Measurements from ENCODE around the gene SEZ6L2. TPM values are rescaled to one million over a fixed set of nuclear protein-coding genes. Genes with fewer than 3 reads are reported as not detected.

SEZ6L2 gene
- total RNA-seq, 1 donor from 2014 or later = 15.7 TPM

DNA sequence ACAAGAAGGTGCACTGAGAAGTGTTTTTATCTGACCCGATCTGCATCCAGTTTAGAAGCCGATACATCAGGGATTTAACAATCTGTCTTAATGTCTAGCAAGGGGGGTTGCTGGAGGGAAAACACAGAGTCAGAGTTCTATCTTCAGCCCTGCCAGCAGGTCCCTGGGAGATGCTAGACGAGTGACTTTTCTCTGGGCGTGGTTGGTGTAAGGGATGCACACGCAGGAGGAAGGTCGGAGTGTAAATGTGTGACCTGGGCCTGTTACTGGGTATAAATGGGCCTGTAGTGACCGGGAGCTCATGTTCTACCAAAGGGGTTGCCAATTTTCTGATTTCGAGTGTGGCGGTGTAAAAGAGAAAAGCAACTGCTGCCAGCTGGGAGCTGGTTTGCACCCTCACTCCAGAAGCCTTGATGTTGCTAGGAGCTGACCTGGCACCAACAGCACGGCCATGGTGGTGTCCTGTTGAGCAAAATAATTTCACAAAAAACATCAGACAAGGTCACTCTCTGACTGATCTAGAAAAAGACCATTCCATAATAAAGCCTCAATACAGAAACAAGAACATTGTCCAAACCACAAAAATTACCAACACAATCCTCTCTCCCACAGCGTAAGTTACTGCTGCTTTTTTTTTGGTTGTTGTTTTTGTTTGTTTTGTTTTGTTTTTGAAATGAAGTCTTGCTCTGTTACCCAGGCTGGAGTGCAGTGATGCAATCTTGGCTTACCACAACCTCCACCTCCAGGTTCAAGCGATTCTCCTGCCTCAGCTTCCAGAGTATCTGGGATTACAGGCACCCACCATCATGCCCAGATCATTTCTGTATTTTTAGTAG, 27.9 kb upstream of the SEZ6L2 start:
- no peak for TF ChIP-seq POLR2A (IDR thresholded peaks at IDR 0.05)
- no peak for TF ChIP-seq POLR2AphosphoS5 (IDR thresholded peaks at IDR 0.05; ENCODE audit: insufficient read depth in 1 of 2, low read depth in 1 of 2)
- TF ChIP-seq, protein P1, sequence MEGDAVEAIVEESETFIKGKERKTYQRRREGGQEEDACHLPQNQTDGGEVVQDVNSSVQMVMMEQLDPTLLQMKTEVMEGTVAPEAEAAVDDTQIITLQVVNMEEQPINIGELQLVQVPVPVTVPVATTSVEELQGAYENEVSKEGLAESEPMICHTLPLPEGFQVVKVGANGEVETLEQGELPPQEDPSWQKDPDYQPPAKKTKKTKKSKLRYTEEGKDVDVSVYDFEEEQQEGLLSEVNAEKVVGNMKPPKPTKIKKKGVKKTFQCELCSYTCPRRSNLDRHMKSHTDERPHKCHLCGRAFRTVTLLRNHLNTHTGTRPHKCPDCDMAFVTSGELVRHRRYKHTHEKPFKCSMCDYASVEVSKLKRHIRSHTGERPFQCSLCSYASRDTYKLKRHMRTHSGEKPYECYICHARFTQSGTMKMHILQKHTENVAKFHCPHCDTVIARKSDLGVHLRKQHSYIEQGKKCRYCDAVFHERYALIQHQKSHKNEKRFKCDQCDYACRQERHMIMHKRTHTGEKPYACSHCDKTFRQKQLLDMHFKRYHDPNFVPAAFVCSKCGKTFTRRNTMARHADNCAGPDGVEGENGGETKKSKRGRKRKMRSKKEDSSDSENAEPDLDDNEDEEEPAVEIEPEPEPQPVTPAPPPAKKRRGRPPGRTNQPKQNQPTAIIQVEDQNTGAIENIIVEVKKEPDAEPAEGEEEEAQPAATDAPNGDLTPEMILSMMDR (IDR thresholded peaks at IDR 0.05) = no peak
- Histone ChIP-seq H3K4me3 (peak overlapping the region; percentile 84 to 88), H3K36me3 (peaks cover 0 to 8% of the 10 kb centered on the region in 2 donors), H3K4me1 (peaks cover 31% of the 10 kb centered on the region), H3K27me3 (no peaks in the 10 kb centered on the region), H3K9me3 (no peaks in the 10 kb centered on the region), H3K27ac (peak overlapping the region; percentile 83)
- intact Hi-C loops (cut with DNase I) = loop anchor here (10.0 kb wide), 1 partner anchor 78 kb away; no protein-coding TSS in a partner anchor
- DNase-seq (ENCODE audit: extremely low spot score in 2 of 2) = no peak

DNA sequence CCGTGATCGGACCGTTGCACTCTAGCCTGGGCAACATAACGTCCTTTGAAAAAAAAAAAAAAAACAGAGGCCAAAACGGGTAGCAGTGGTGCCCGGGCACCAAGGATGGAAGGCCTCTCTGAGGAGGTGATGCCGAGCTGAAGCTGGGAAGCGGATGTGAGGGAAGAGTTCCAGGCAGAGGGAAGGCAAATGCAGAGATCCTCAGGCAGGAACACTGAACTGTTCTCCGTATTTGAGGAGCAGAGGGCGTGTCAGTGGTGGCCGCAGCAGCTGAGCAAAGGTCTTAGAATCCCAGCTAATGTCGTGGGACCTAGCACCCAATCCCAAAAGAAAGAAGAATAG, 27.3 kb upstream of the SEZ6L2 start:
- no peak for DNase-seq (ENCODE audit: extremely low spot score in 2 of 2)
- Histone ChIP-seq H3K9me3 (no peaks in the 10 kb centered on the region), H3K27ac (peak overlapping the region; percentile 83), H3K27me3 (no peaks in the 10 kb centered on the region), H3K4me1 (peaks cover 31% of the 10 kb centered on the region), H3K36me3 (peaks cover 0 to 14% of the 10 kb centered on the region in 2 donors), H3K4me3 (peak overlapping the region; percentile 84 to 88)
- TF ChIP-seq, protein P1 (IDR thresholded peaks at IDR 0.05) = no peak
- TF ChIP-seq POLR2A (IDR thresholded peaks at IDR 0.05) (no peak), POLR2AphosphoS5 (IDR thresholded peaks at IDR 0.05; ENCODE audit: insufficient read depth in 1 of 2, low read depth in 1 of 2) (no peak)
- intact Hi-C loops (cut with DNase I) = loop anchor here (10.0 kb wide), 1 partner anchor 78 kb away; no protein-coding TSS in a partner anchor

DNA sequence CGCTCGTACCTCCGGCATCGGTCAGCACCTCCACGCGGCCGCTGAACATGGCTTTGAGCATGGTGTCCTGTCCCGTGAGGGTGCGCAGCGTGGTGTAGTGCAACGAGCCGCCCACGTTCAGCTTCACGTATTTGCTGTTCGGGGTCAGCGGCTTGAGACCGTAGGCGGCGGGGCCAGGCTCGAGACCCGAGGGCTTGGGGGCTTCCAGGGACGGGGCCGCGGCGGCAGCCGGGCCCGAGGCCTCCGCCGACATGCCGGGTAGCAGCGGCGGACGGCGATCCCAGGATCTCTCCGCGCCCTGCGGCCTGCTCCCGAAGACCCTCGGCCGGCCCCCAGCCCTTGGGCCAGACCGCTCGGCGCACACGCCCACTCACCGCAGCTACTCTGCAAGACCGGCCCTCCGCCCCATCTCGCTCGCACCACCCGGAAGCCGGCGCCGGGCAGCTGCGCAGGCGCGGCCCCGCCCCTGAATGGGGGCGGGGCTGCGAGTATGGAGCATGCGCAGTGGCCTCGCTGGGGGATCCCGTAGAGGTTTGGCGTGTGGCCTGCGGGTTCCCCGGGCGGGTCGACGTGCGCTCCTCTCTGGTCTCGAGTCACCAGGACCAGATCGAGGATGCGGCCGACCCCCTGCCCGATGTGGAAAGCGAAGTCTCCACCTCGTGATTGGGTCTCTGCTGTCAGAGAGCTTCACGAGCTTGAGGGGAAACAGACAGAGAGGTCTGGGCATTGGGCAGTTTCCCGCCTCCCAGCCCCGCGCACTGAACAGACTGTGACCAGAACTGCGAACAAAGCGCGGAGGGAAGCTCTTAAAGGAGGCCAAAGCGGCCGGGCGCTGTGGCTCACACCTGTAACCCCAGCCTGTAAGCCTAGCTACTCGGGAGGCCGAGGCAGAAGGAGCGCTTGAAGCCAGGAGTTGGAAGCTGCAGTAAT, 26.7 kb upstream of the SEZ6L2 start, which contains the start of gene KCTD13:
Gene KCTD13, minus strand, starts transcription at position 446 of the 930 bp plus-strand sequence. Its CDS starts 193 bp downstream, at position 253.
- H3K27me3 ChIP-seq = no peaks in the 10 kb centered on the region
- peaks cover 31% of the 10 kb centered on the region for H3K4me1 ChIP-seq
- peak within 1 kb of the TSS; percentile 84 to 88 for H3K4me3 ChIP-seq
- H3K9me3 ChIP-seq = no peaks in the 10 kb centered on the region
- DNase-seq (ENCODE audit: extremely low spot score in 2 of 2) = no peak
- H3K36me3 ChIP-seq = peaks cover 0 to 17% of the 10 kb centered on the region in 2 donors
- TF ChIP-seq, protein P1 (IDR thresholded peaks at IDR 0.05) = no peak
- TF ChIP-seq POLR2AphosphoS5 (IDR thresholded peaks at IDR 0.05; ENCODE audit: insufficient read depth in 1 of 2, low read depth in 1 of 2) = peak; percentile 91 to 98
- peak in 1 of 2 donors; percentile 92 for TF ChIP-seq POLR2A (IDR thresholded peaks at IDR 0.05)
- peak within 1 kb of the TSS; percentile 83 for H3K27ac ChIP-seq
- intact Hi-C loops (cut with DNase I) = loop anchor here (10.0 kb wide), 1 partner anchor 79 kb away; no protein-coding TSS in a partner anchor

DNA sequence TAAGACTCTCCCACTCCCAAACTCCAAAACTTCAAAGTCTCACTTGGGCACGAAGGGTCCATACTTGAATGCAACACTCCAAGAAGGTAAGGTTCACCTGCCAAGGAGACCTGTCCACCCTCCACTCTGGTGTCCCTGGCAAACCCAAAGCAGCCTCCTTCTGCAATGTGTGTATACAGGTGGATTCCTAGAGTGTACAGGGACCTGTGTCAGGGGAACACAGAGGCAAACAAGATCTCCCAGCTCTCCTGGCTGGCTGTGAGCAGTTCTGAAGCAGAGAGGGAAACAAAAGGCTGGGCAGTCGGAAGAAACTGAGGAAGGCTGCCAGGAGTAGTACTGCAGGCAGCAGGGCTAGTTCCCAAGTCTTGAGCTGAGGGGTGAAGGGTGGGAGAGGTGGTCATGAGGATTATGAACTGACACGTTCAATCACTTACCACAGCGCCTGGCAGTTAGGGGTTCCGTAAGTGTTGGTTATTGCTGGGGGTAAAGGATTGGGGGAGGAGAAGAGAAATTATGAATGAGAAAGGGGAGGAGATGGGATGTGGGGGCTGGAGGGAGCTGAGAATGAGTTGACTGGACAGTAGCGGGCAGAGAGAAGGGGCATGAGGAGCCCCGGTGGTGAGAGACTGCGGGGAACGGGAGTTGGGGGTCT, 25.9 kb upstream of the SEZ6L2 start:
- intact Hi-C loops (cut with DNase I) = loop anchor here (10.0 kb wide), 1 partner anchor 80 kb away; no protein-coding TSS in a partner anchor
- TF ChIP-seq POLR2A (IDR thresholded peaks at IDR 0.05) = no peak
- TF ChIP-seq, protein P1 (IDR thresholded peaks at IDR 0.05) = no peak
- TF ChIP-seq POLR2AphosphoS5 (IDR thresholded peaks at IDR 0.05; ENCODE audit: insufficient read depth in 1 of 2, low read depth in 1 of 2) = no peak
- H3K36me3 ChIP-seq = peaks cover 0 to 25% of the 10 kb centered on the region in 2 donors
- H3K4me3 ChIP-seq = peak overlapping the region; percentile 84 to 88
- no peaks in the 10 kb centered on the region for H3K27me3 ChIP-seq
- H3K27ac ChIP-seq = peak overlapping the region; percentile 83
- DNase-seq (ENCODE audit: extremely low spot score in 2 of 2) = no peak
- H3K4me1 ChIP-seq = peaks cover 31% of the 10 kb centered on the region
- no peaks in the 10 kb centered on the region for H3K9me3 ChIP-seq

Data from vagina (tissue), 2 donors.